Islet of Langerhans (tissue), 1 donor: Measurements from ENCODE around the gene SYNJ1.
"Not testable (repeated sequence)": the region's sequence is repeated elsewhere in the genome, so short reads cannot be mapped to it uniquely, and the experiment has no call there.

Experiments used
- FAIRE-seq: peaks from one replicate; lab custom pipeline; 2011; peaks lifted over from hg19 to GRCh38; lab: Jason Lieb, UNC

The SYNJ1 gene

DNA sequence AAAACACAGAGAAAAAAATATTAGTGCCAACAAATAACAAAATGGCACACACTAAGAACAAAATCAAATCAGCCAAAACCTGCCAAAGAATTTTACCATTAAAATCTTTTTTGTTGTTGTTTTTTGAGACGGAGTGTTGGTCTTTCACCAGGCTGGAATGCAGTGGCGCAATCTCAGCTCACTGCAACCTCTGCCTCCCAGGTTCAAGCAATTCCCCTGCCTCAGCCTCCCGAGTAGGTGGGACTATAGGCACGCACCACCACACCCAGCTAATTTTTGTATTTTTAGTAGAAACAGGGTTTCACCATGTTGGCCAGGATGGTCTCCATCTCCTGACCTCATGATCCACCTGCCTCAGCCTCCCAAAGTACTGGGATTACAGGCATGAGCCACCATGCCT is 8.3 kb upstream of the SYNJ1 start:
- FAIRE-seq: not testable (repeated sequence)

DNA sequence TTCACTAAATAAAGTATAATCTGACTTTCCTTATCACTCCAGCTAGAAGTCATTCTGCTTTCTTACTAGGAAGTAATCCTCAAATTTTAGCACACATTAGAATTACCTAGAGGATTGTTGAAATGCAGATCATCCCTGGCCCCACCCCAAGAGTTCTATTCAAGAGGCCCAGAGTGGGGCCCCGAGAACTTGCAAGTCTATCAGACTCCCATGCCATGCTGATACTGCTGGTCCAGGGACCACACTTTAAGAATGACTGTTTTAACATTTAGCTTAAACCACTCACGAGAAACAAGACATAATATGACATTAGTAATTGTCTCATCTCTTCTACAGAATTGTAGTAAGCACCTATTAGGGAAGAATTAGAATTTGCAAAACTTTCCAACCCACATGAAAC is 7.7 kb upstream of the SYNJ1 start:
- no peak for FAIRE-seq

DNA sequence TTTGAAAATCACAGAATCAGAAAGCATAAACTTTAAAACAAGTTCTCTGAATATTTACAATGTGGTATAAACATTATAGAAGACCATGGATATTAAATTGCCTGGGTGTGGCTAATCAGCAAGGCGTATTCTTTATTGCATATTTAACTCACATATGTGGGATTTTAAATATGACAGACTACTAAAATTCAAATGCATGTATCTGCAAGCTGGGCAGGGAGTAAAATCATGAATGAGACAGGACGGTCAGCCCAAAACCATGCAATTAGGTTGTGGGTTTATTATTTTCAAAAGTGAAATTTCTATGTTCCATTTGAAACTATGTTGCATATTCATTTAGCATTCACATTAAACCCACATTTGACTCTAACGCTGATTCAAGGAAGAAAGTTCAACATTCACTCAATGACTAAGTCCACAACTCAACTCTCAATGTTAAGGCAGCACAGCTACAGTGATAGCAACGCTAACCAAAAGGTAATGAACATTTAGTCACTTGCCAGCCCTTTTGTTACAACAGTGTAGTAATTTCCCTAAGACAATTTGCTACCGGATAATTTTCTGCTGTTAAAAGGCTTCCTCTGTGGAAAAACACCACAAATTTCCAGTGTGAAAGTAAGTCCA is 6.3 kb upstream of the SYNJ1 start:
- FAIRE-seq: no peak

DNA sequence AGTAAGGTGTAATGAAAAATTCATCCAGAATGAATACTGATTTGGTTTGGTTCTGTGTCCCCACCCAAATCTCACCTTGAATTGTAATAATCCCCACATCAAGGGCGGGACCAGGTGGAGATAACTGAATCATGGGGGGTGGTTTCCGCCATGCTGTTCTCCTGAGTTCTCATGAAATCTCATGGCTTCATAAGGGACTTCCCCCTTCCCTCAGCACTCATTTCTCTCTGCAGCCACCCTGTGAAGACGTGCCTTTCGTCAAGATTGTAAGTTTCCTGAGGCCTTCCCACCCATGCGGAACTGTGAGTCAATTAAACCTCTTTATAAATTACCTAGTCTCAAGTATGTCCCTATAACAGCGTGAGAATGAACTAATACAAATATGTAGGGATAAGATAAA is 5.5 kb upstream of the SYNJ1 start:
- no peak for FAIRE-seq

DNA sequence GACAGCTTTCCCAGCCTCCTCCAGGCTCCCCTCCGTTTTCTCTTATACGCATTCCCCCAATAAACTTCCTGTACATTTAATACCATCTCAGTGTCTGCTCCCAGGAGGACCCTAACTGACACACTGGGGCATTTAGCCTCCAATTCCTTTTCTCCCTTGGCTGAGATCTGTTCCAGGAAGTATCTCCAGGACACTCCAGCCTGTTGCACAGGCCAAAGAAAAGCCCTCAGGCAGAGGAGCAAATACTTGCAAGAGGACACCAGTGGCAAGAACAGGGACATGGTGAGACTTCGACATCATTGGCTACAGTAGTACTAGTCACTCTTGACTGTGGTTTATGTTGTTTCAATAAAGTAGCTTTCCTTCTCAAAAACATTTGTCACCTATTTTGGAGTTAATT is 4.7 kb upstream of the SYNJ1 start:
- FAIRE-seq: no peak

DNA sequence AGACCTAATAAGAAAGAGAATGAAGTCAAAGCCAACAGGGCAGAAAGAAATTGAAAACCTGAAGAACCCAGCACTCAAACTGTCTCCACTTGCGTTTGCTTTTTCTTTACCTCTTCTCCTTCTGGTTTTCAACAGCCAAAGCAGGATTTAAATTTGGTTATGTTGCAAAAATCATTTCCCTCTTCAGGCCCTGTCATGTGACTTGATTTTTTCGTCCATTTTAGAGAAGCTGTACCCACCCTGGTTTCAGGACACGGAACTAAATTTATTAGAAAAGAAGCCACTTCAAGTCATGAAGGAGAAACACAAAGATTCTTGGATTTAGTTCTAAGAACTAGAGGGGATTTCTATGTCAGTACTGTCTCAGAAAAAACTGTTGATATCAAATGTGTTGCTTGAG is 1.0 kb upstream of the SYNJ1 start:
- no peak for FAIRE-seq

DNA sequence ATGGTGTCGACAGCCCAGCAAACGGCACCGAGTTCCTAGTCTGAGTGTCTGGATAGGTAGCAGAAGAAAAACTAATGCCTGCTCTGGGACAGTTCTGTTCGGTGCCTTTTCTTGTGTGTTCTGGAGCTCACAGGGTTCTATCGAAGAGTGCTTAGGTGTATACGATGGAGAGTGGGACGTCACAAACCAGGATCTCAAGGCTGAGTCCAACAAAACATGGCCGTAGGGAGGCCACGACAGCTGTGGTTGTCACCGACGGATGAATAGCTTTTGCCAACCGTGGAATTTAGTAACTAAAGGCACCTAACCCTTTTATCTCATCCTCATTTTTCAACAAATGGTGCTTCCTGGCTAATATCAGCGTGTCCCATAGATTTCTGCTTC is 635 bp upstream of the SYNJ1 start:
- no peak for FAIRE-seq

DNA sequence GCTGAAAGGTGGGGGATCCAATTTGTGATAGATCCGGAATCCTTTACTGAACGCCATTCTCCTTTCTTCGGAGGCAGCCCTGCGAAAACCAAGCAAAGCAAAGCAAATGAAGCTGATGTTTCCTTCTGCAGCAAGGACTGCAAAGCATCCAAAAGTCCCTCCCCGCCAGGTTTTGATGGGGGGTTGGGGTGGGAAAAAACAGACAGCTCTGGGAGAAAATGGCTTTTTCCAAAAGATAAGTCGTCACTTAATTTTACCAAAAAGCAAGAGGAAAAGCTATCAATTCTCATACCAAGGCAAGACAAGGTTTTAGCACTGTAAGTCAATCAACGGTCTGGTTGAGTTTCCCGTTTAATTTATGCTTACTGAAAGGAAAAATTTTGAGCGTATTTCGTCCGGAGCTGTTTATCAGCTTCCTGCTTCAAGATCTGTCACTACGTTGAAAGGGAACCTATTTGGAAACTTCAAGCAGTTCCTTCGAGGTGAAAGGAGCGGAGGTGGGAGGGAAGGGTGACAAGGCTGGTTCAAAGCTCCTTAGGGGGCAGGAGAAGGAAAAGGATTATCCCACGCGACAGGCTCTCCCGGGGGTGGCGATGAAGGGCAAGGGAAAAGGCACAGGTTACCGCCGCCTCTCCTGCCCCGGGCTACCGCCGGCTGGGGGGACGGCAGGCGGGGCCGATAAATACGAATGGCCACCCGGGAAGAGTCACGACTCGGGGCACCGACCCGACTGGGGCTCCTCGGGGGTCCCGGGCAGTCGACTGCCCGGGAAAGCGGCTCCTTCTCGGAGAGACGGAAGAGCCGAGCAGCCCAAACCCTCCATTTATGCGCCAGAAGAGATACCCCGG is 750 bp downstream of the SYNJ1 start:
- no peak for FAIRE-seq

DNA sequence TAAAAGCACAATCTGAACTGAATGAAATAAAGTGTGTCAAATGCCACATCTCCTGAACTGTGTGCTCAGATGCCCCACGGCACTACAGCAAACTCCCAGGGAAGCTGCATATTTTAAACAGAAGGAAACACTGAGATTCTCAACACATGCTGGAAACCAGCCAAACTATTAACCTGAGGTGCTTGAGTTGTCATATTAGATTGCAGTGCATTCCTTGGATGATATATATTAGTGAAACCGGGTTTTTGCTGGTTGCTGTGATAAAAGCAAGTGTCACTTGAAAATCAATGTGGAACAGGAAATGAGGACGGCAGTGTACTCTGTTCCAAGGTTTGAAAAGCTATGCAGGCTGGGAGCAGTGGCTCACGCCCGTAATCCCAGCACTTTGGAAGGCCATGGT is 8.7 kb downstream of the SYNJ1 start:
- no peak for FAIRE-seq

DNA sequence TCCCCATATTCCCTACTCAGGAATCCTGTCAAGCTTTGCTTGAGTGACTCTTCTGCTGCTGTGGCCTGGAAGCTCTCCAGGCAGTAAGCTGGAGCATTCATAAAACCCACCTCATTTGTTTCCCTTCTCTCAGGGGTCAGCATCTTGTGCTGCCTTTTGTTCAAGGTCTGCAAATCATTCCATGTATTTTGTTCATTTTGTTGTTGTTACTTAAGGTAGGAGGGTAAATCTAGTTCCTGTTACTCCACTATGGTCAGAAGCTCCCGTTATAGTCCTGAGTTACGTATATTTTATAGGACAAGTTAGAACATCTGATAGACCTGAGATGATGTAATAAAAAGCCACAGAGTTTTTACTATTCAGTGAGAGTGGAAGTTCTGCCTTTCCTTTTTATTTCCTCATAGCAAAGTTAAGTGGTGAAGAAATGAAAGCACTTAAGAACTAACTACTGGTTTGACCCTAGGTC is 9.9 kb downstream of the SYNJ1 start:
- FAIRE-seq: no peak

DNA sequence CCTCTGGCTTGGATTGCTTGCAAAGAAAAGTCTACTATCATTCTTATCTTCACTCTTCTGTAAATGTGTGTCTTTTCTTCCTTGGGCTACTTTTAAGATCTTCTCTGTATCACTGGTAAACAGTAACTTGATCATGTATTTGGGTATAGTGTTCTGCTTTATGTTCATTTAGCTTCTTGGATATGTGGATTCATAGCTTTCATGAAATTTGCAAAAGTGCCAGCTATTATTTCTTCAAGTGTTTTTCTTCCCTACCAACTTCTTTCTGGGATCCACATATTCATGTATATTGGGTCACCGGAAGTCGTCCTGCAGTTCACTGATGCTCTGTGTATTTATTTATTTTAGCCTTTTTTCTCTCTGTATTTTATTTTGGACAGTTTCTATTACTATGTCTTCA is 11.3 kb downstream of the SYNJ1 start:
- FAIRE-seq: no peak

DNA sequence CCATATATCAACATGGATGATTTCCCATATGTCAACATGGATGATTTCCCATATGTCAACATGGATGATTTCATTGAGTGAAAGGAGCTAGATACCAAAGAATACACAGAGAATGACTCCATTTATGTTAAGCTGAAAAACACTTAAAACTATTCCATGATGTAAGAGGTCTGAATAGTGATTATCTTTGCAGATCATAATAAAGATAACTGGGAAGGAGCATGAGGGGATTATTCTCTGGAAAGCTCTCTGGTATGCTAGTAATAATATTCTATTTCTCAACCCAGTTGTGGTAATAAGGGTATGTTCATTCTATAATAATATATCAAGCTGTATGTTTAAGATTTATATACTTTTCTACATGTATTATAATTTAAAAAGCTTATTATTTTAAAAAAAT is 14.1 kb downstream of the SYNJ1 start:
- no peak for FAIRE-seq

DNA sequence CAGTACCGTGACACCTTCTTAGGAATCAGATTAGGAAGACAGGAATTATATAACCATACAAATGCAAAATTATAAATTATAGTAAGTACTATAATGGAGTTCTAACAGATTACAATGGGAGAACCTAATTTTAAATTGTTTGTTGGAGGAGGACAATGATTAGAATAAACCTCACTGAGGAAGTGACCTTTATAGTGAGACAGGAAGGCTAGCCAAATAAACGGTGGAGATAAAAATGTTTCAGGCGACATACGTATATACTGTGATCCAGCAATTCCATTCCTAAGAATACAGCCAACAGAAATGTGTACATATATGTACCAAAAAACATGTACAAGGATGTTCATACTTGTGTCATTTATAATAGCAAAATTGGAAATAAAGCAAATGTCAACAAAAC is 15.2 kb downstream of the SYNJ1 start:
- no peak for FAIRE-seq

DNA sequence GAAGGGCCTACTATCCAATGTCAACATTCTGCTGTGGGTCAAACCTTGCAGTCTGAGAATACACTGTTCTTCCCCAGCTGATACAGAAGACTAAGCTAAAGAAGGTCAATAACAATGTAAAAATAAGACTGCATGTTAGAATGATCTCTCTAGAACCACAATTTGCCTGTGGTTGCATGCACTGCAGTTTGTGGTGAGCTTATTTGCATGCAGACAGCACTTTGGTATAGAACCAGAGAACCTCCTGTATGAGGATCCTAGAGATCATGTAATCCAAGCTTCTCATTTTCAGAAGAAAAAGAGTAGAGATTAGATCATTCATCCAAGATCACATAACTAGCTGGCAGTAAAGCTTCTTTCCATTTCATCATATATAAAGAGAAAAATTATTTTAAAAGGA is 15.8 kb downstream of the SYNJ1 start:
- no peak for FAIRE-seq

DNA sequence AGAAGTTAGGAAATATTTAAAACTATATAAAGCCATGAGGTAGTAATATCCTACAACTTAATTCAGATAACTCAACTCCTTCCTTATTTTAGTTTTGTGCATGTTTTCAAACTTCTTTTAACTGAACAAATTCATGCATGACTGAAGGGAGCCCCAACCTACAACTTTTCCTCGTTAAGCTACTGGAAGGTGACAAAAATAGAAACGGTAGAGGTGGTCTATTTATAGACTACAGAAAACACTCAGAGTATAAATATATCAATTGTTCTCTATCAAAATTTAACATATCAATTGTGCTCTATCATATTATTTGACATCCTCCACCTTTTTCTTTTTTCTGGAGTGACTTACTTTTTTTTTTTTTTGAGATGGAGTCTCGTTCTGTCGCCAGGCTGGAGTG is 16.8 kb downstream of the SYNJ1 start:
- no peak for FAIRE-seq

DNA sequence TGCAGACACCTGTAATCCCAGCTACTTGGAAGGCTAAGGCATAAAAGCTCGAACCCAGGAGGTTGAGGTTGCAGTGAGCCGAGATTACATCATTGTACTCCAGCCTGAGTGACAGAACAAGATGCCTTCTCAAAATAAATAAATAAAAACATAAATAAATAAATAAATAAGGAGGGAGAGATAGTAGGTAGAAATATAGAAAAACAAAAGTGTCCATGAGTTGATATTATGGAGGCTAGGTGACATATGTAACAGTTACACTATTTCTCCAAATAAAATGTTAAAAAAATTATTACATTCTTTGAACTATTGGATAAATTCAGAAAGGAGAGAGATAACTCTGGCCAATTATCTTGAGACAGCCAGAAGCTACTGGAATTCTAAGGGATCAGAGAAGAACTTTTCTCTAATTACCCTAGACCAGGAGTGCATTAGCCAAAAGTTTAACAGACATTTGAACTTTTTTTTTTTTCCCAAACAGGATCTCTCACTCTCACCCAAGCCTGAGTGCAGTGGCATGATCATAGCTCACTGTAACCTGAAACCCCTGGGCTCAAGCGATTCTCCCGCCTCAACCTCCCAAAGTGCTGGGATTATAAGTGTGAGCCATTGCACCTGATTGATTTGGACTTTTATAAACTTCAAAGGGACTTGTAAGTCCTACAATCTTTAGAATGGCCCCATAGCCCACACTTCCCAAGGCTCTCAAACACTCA is 17.6 kb downstream of the SYNJ1 start:
- no peak for FAIRE-seq

DNA sequence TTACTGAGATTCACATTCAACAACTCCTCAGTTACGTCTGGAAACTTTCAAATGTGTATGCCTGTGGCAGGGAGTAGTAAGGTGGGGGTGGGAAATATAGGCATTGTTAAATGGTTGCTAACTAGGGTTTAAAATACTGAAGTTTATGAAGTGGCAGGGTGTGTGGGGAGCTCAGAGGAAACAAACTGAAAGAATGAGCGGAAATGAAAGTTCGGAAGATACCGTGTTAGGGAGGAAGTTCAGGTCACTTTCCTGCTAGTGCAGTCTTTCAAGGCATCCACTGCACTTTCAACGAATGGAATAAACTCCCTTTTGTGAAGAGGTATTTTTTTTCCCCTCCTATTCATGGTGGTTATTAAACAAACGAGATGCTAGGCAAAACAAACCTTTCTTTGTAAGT is 19.7 kb downstream of the SYNJ1 start:
- FAIRE-seq: no peak

DNA sequence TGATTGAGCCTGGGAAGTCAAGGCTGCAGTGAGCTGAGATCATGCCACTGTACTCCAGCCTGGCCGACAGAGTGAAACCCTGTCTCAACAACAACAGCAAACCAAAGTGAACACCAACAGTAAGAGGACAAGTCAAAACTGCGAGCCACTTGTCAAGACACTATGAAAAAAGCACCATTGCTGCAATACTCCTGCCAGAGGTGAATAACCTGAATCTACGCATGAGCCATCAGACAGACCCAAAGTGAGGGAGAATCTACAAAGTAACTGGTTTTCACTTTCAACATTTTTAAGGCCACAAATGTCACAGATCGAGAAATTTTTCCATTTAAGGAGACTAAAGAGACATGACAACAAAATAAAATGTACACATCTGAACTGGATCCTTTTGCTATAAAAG is 21.9 kb downstream of the SYNJ1 start:
- no peak for FAIRE-seq

DNA sequence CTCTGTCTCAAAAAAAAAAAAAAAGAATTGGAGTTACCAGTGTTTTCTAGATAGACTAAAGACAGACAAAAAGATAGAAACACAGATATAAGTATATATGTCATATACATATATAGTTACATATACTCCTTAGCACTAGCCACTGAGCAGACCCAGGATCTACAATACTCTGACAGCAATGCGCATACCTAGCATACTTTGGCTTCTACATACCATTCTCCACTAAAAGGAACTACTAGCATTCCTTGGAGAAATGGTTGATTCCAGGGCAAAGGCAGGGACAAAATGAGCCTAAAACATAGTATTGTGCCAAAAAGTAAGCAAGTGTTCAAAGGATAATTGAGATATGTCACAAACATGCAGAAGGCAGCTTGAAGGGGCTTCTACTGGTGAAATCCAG is 22.7 kb downstream of the SYNJ1 start:
- no peak for FAIRE-seq

DNA sequence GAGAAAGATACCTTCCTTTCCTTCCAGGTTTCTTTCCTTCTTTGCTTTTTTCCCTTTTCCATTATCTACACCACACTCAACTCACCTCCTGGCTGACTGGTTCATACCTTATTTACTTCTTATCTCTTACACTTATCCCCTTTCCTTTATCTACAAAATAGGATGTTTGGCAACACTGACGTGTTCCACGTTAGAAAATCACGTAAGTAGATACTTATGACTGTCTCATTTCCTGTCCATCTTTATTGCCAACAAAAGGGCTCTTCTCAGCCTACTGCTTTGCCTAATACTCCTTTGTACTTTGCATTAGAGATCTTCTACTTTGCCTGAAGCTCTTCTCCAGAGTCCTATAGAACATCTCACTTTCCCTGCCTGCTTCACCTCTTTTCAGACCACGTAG is 25.1 kb downstream of the SYNJ1 start:
- no peak for FAIRE-seq

DNA sequence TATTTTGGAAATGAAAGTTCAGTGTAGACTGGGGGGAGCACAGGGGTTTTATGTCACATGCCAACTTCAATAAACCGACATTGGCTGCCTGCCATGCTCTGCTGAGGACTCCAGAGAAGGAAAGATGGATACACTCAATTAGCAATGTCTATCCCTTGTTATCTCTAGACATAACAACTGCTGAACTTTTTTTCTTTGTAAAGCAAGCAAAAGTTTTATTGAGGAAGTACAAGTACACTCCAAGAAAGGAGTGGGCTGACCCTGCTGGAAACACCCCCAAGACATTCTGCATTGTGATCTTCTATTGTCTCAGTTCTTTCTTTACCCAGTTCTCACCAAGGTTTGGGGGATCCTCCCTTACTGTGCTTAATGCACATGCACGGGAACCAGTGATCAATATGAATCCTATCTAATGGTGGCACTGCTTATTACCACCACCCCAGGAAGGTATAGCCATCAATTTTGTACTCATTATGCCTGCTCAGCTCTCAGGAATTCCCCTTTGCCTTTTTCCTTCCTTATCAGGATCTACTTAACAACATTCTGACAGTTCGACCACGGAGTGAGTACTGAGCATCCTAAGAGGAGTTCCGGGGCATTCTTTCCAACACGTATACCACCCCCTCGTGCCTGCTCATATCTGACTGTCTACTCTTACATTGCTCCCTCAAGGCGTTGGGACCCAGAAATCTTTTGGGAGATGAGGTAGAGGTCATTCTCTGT is 28.7 kb downstream of the SYNJ1 start:
- FAIRE-seq: no peak

DNA sequence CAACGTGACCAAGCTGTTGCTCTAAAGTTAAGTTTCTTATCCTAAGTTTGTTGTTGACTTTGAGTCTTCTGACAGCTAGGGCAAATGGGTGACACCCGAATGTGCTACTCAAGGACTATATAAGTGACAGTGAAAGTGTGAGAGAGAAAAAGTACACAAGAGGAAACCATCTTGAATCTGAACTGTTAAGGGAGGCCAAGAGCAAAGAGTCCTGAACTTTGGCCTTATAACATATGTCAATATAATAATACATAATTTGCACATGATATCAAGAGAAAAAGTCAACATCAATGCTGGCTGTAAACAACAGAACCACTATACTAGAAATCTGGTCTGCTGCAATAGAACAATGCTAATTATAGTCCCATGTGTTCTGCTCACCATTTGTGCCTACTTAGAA is 29.5 kb downstream of the SYNJ1 start:
- no peak for FAIRE-seq

DNA sequence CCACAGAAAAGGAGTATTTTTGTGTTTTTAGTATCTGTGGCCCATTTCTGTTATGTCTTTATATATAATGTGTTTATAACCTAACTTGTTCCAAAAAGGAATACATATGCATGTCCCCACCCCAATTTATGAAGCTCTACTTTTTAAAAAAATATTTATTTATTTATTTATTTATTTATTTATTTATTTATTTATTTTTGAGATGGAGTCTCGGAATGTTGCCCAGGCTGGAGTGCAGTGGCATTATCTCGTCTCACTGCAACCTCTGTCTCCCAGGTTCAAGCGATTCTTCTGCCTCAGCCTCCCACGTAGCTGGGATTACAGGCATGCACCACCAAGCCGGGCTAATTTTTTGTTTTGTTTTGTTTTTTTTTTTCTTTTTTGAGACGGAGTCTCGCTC is 32.3 kb downstream of the SYNJ1 start:
- FAIRE-seq: not testable (repeated sequence)
